ENCODE data around the gene SSC5D. TPM values are rescaled to one million over a fixed set of nuclear protein-coding genes. Genes with fewer than 3 reads are reported as not detected.

Gene SSC5D
- total RNA-seq, 1 experiment from 2014 or later, result 1.5 TPM

DNA sequence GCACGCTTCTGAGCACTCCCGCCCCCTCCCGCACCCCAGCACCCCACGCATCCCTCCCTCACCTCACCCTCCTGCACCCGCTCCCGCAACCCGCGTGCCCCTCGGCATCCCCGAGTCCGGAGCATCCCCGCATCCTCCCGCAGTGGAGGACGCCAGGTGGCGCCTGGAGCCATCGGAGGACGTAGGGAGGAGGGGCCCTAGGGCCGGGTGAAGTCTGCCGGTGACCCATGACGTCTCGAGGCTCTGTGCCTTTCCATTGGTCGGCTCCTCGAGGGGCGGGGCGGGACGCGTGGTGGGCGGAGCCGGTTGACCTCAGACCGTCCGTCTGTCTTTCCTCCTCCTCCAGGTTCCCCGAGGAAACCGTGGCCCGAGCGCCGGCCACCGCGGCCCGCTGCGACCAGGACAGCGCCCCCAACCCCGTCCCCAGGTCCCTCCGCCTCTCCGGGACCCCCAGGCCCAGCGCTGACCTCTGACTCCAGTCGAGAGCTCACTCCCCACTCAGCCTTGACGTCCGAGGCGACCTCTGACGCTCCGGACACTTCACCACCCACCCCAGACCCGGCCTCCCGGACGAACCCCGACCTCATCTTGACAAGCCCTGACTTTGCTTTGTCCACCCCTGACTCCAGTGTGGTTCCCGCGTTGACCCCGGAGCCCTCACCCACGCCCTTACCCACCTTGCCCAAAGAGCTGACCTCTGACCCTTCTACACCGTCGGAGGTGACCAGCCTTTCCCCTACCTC is 28.8 kb downstream of the SSC5D start:
- RAD21 ChIA-PET (ENCODE audit: low non-redundant PET in 1 of 2, low total read pairs in 2 of 2, uncharacterized antibody in 2 of 2, unreplicated experiment in 2 of 2), result interaction anchor here (0.8 to 1.3 kb wide), 3 partner anchors 89 to 115 kb away, joined by 3 to 4 read pairs (median 4); no protein-coding TSS in a partner anchor
- ATAC-seq, result peak; percentile 99
- Histone ChIP-seq H2AFZ (ENCODE audit: low read depth, low read length, poor library complexity, severe bottlenecking) (peak overlapping the region; percentile 74), H3K79me2 (ENCODE audit: insufficient read depth, low read length) (no peaks in the 10 kb centered on the region), H3K9me3 (ENCODE audit: control insufficient read depth in 1 of 2, insufficient read depth in 1 of 2, low read depth in 1 of 2, low read length in 2 of 2) (no peaks in the 10 kb centered on the region), H3K4me2 (ENCODE audit: low read length) (peak overlapping the region; percentile 86), H3K27ac (ENCODE audit: low read depth, low read length) (peak overlapping the region; percentile 50; the same call in 1 of the 2 replicates), H4K20me1 (ENCODE audit: insufficient read depth) (no peaks in the 10 kb centered on the region), H3K9ac (ENCODE audit: low read length) (peak overlapping the region; percentile 67), H3K36me3 (ENCODE audit: control insufficient read depth in 1 of 2, insufficient read depth in 2 of 2, low read length in 2 of 2) (no peaks in the 10 kb centered on the region), H3K9me2 (ENCODE audit: insufficient read depth) (no peaks in the 10 kb centered on the region), H3K4me3 (replicated peaks in 1 of 2; ENCODE audit: low read depth in 1 of 2, low read length in 2 of 2) (peak overlapping the region; percentile 44 to 57), H3K27me3 (ENCODE audit: insufficient read depth, low read length) (no peaks in the 10 kb centered on the region), H3K4me1 (ENCODE audit: control insufficient read depth in 1 of 2, insufficient read depth in 2 of 2, low read length in 2 of 2) (peaks cover 4 to 8% of the 10 kb centered on the region in 2 experiments; a peak in 3 of 4 replicates)
- TF ChIP-seq RAD21 (IDR thresholded peaks at IDR 0.05; ENCODE audit: low read depth), result peak; percentile 100
- TF ChIP-seq EZH2phosphoT487 (IDR thresholded peaks at IDR 0.05; ENCODE audit: borderline replicate concordance), result no peak
- TF ChIP-seq JUND (IDR thresholded peaks at IDR 0.05), result no peak
- TF ChIP-seq ELF1 (IDR thresholded peaks at IDR 0.05; ENCODE audit: borderline replicate concordance, low read depth), result no peak
- TF ChIP-seq POLR2A (IDR thresholded peaks at IDR 0.05; ENCODE audit: borderline replicate concordance, extremely low read depth, insufficient read depth, insufficient read length), result no peak
- peak; percentile 76 for TF ChIP-seq SP1 (IDR thresholded peaks at IDR 0.05; ENCODE audit: low read depth)
- TF ChIP-seq, protein P1, sequence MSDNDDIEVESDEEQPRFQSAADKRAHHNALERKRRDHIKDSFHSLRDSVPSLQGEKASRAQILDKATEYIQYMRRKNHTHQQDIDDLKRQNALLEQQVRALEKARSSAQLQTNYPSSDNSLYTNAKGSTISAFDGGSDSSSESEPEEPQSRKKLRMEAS (IDR thresholded peaks at IDR 0.05), result peak; percentile 39; the same call in 1 of the 2 replicates
- TF ChIP-seq, protein P2, sequence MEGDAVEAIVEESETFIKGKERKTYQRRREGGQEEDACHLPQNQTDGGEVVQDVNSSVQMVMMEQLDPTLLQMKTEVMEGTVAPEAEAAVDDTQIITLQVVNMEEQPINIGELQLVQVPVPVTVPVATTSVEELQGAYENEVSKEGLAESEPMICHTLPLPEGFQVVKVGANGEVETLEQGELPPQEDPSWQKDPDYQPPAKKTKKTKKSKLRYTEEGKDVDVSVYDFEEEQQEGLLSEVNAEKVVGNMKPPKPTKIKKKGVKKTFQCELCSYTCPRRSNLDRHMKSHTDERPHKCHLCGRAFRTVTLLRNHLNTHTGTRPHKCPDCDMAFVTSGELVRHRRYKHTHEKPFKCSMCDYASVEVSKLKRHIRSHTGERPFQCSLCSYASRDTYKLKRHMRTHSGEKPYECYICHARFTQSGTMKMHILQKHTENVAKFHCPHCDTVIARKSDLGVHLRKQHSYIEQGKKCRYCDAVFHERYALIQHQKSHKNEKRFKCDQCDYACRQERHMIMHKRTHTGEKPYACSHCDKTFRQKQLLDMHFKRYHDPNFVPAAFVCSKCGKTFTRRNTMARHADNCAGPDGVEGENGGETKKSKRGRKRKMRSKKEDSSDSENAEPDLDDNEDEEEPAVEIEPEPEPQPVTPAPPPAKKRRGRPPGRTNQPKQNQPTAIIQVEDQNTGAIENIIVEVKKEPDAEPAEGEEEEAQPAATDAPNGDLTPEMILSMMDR (IDR thresholded peaks at IDR 0.05 in 2 of 3, conservative IDR thresholded peaks at IDR 0.05 in 1 of 3; ENCODE audit: borderline replicate concordance in 1 of 3, insufficient read depth in 1 of 3, low read depth in 2 of 3, low read length in 2 of 3), result peak; percentile 79 to 96 (median 90)
- peak; percentile 54; the same call in 1 of the 2 replicates for TF ChIP-seq POLR2AphosphoS5 (IDR thresholded peaks at IDR 0.05; ENCODE audit: low read depth, low read length)
- CTCF ChIA-PET, result interaction anchor here (1.2 to 2.1 kb wide), 3 partner anchors 89 to 115 kb away, joined by 4 to 20 read pairs (median 8); partner anchors contain the start of genes ZNF784 and ZNF865
- POLR2A ChIA-PET, result no interaction called here
- intact Hi-C loops (cut with micrococcal nuclease), result loop anchor here (1.0 kb wide), 2 partner anchors 89 to 114 kb away; no protein-coding TSS in a partner anchor
- no TSS peak for BruUV-seq (replicated peaks)
- DNase-seq (ENCODE audit: low read depth, low spot score), result peak; percentile 87
